Fibroblast of villous mesenchyme (primary cell): ENCODE data around the gene KARS1. TPM values are rescaled to one million over a fixed set of nuclear protein-coding genes. Genes with fewer than 3 reads are reported as not detected.

Source experiments
- DNase-seq: peaks from one replicate; pipeline ENCODE4 v3.0.0-alpha.2; 2010; ENCODE audit warnings: low read depth
- H3K4me3 ChIP-seq: 2 replicates; pipeline ENCODE4 v1.5.1; 2011; ENCODE audit warnings: low read depth, mild to moderate bottlenecking, low read length
- CTCF ChIP-seq: IDR thresholded peaks from 2 replicates; pipeline ENCODE4 v1.5.1; 2012; ENCODE audit warnings: low read depth, mild to moderate bottlenecking, low read length; ENCODE audit not compliant: insufficient read depth
- total RNA-seq: library from RNA; depleted of rRNA; stranded (reverse); fragments of >200 nt; gene quantifications from 2 replicates; pipeline ENCODE4 v1.2.3, GENCODE V29; 2012

KARS1 gene
- total RNA-seq, 1 donor = 157 TPM

- DNase-seq = no peak
- no peak for TF ChIP-seq CTCF
- H3K4me3 ChIP-seq = peak overlapping the region; percentile 98
Observed at GRCh38 chr16:75647112-75647491, 363 bp downstream of the KARS1 start.

GRCh38 chr16:75644240-75645012, 3.0 kb downstream of the KARS1 start:
- TF ChIP-seq CTCF = no peak
- H3K4me3 ChIP-seq = no peak overlapping the region
- no peak for DNase-seq

GRCh38 chr16:75640598-75640997, 6.9 kb downstream of the KARS1 start:
- TF ChIP-seq CTCF = no peak
- peak; percentile 97 for DNase-seq
- no peak overlapping the region for H3K4me3 ChIP-seq

- TF ChIP-seq CTCF = no peak
- no peak overlapping the region for H3K4me3 ChIP-seq
- no peak for DNase-seq
Observed at GRCh38 chr16:75635036-75635435, 12.4 kb downstream of the KARS1 start.

GRCh38 chr16:75632857-75633256, 14.6 kb downstream of the KARS1 start:
- H3K4me3 ChIP-seq = no peak overlapping the region
- DNase-seq = no peak
- TF ChIP-seq CTCF = no peak

- no peak for TF ChIP-seq CTCF
- no peak for DNase-seq
- H3K4me3 ChIP-seq = no peak overlapping the region
Observed at GRCh38 chr16:75630052-75630451, 17.4 kb downstream of the KARS1 start.

GRCh38 chr16:75629132-75629531, 18.3 kb downstream of the KARS1 start:
- no peak overlapping the region for H3K4me3 ChIP-seq
- no peak for DNase-seq
- no peak for TF ChIP-seq CTCF
